ENCODE data around the gene RHPN2. TPM values are rescaled to one million over a fixed set of nuclear protein-coding genes. Genes with fewer than 3 reads are reported as not detected.

The RHPN2 gene
- total and polyA plus RNA-seq, 2 donors (not counting 3 experiments of a cell fraction or from before 2014, with no cell fraction given): 2.3 to 2.7 TPM

DNA sequence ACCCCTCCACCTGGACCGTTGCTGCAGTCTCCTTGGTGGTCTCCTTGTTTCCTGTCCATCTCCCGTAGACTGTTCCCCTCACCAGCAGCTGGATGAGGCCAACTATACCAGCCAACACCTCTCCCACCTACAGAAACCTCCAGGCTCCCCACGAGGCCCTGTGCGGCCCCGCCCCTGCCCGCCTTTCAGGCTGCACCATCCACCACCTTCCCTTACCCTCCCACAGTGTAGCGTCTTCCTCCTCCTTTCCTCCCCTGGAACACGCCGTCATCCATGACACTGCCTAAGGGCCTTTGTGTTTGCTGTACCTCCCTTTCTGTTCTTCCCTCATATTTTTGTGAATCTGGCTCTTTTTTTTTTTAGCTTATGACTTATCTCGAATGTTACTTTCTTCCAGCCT lies 43.5 kb upstream of the RHPN2 start:
- Histone ChIP-seq H2AFZ (ENCODE audit: low read depth, low read length) (no peak overlapping the region), H3K27ac (ENCODE audit: insufficient read depth, low read depth, low read length) (no peak overlapping the region), H3K9me3 (replicated peaks; ENCODE audit: control insufficient read depth, insufficient read depth, low read length) (no peaks in the 10 kb centered on the region), H3K4me1 (ENCODE audit: control insufficient read depth, extremely low read depth, insufficient read depth, low read length) (peaks cover 3% of the 10 kb centered on the region), H3K9me1 (replicated peaks; ENCODE audit: control insufficient read depth, extremely low read depth, insufficient read depth, low read length) (no peaks in the 10 kb centered on the region), H3K27me3 (ENCODE audit: control insufficient read depth in 2 of 2, insufficient read depth in 2 of 2, low read length in 2 of 2) (no peaks in the 10 kb centered on the region), H3K79me2 (ENCODE audit: control insufficient read depth, insufficient read depth, low read length) (no peaks in the 10 kb centered on the region), H4K20me1 (replicated peaks; ENCODE audit: control insufficient read depth, extremely low read depth, insufficient read depth, low read length) (no peaks in the 10 kb centered on the region), H3K9ac (replicated peaks; ENCODE audit: extremely low read depth, insufficient read depth, low read length) (no peak overlapping the region), H3K36me3 (ENCODE audit: control insufficient read depth in 2 of 2, extremely low read depth in 1 of 2, insufficient read depth in 2 of 2, low read length in 2 of 2) (peaks cover 10 to 13% of the 10 kb centered on the region in 2 experiments), H3K4me2 (ENCODE audit: insufficient read depth, low read length) (no peak overlapping the region), H3K4me3 (replicated peaks in 1 of 3; ENCODE audit: insufficient read depth in 1 of 3, low read depth in 1 of 3, low read length in 3 of 3) (no peak overlapping the region)
- FAIRE-seq (no peak), DNase-seq (ENCODE audit: low read depth, low spot score) (no peak)
- POLR2A ChIA-PET: no interaction called here
- BruUV-seq (replicated peaks): no TSS peak
- intact Hi-C loops (cut with micrococcal nuclease): no loop called here
- dilution Hi-C loops (cut with MboI; ENCODE audit: extremely low pct_ligation_motif_present, low sequenced_read_pairs): no loop called here
- CTCF ChIA-PET: no interaction called here
- TF ChIP-seq JUN (IDR thresholded peaks at IDR 0.05; ENCODE audit: borderline replicate concordance, insufficient read depth, insufficient read length, low read depth) (no peak), MYC (IDR thresholded peaks at IDR 0.05; ENCODE audit: low read depth, low read length) (no peak), FOS (IDR thresholded peaks at IDR 0.05; ENCODE audit: borderline replicate concordance, insufficient read depth, low read length) (no peak), POLR2AphosphoS5 (IDR thresholded peaks at IDR 0.05; ENCODE audit: insufficient read depth, low read depth, low read length) (no peak), CTCF (IDR thresholded peaks at IDR 0.05; ENCODE audit: extremely low read depth in 1 of 2, insufficient read depth in 1 of 2, low read depth in 1 of 2, low read length in 2 of 2) (no peak), GATA2 (IDR thresholded peaks at IDR 0.05; ENCODE audit: insufficient read depth, insufficient read length, low read depth, low read length) (no peak), POLR2A (IDR thresholded peaks at IDR 0.05; ENCODE audit: low read depth, low read length) (no peak), EZH2 (IDR thresholded peaks at IDR 0.05; ENCODE audit: borderline replicate concordance, low read depth, low read length, severe bottlenecking) (no peak)
- TF ChIP-seq, protein P1, sequence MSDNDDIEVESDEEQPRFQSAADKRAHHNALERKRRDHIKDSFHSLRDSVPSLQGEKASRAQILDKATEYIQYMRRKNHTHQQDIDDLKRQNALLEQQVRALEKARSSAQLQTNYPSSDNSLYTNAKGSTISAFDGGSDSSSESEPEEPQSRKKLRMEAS (IDR thresholded peaks at IDR 0.05; ENCODE audit: insufficient read depth, insufficient read length): no peak
